GM23338 (cell line): ENCODE measurements around the gene SHLD2.

Experiments used
- CREB1 ChIP-seq: fragments of 250-450 bp; sonication (Bioruptor Pico); IDR thresholded peaks from 2 replicates; pipeline ENCODE4 v1.5.0; 2020; ENCODE audit warnings: low read depth, mild to moderate bottlenecking, moderate library complexity
- EZH2 ChIP-seq: fragments of 200-600 bp; sonication (generic); IDR thresholded peaks from one replicate; pipeline ENCODE4 v1.8.0; 2017; ENCODE audit warnings: antibody characterized with exemption, mild to moderate bottlenecking, low read depth; ENCODE audit not compliant: unreplicated experiment
- EZH2phosphoT487 ChIP-seq: fragments of 200-600 bp; sonication (generic); IDR thresholded peaks from one replicate; pipeline ENCODE4 v1.8.1; 2018; ENCODE audit warnings: antibody characterized with exemption; ENCODE audit not compliant: unreplicated experiment
- JUNB ChIP-seq: IDR thresholded peaks from one replicate; pipeline ENCODE4 v1.6.1; 2016; ENCODE audit warnings: antibody characterized with exemption; ENCODE audit not compliant: unreplicated experiment
- NANOG ChIP-seq: IDR thresholded peaks from 2 replicates; pipeline ENCODE4 v1.6.1; 2016; ENCODE audit warnings: antibody characterized with exemption, borderline replicate concordance
- POLR2AphosphoS5 ChIP-seq: IDR thresholded peaks from 2 replicates; pipeline ENCODE4 v1.6.1; 2016; ENCODE audit warnings: antibody characterized with exemption, low read depth
- ZNF114 ChIP-seq: fragments of 250-450 bp; sonication (Bioruptor Pico); IDR thresholded peaks from 2 replicates; pipeline ENCODE4 v1.5.0; 2020; ENCODE audit warnings: mild to moderate bottlenecking, moderate library complexity
- ZNF331 ChIP-seq: fragments of 250-450 bp; sonication (Bioruptor Pico); IDR thresholded peaks from 2 replicates; pipeline ENCODE4 v1.5.0; 2020; ENCODE audit warnings: low read depth, mild to moderate bottlenecking, moderate library complexity
- TF ChIP-seq, protein P1 (sequence below), 2 experiments: fragments of 200-600 bp in 1 of 2; sonication (generic) in 1 of 2; conservative IDR thresholded peaks; 2 replicates each; pipeline versions ENCODE4 v1.5.1 to v1.6.1; 2016 to 2017; ENCODE audit warnings: antibody characterized with exemption in 2 of 2, low read depth in 2 of 2, mild to moderate bottlenecking in 2 of 2, moderate library complexity in 1 of 2
- TF ChIP-seq, protein P2 (sequence below): IDR thresholded peaks from one replicate; pipeline ENCODE4 v1.6.1; 2018; ENCODE audit warnings: antibody characterized with exemption; ENCODE audit not compliant: unreplicated experiment
- TF ChIP-seq, protein P3 (sequence below): IDR thresholded peaks from 2 replicates; pipeline ENCODE4 v1.6.1; 2016; ENCODE audit warnings: antibody characterized with exemption

DNA sequence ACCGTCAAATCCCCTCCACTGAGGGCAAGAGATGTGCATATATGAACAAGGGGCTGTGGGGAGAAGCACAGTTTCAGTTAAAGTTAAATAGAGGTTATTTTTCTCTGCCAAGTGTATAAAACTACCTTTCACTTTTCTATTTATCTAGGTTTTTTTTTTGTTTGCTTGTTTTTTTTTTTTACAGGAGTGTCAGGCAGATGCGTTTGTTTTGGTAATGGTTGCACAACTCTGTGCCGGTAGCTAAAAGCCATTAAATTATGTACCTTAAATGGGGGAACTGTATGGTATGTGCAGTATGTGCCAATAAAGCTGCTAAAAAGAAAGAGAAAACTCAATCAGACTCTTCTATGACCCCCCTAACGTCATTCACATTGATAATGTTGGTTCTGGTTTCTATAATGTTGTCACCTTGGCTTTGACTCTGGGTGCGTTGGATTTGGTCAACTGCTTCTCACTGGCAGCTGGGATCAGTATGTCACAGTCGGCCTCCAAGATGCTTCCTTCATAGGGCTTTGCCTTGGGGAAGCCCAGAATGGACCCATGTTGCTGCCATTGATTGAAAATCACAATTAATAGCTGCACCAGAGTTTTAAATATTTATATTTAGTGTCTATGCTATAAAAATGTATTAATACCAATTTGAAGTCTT, 34.6 kb upstream of the SHLD2 start:
- TF ChIP-seq, protein P1, sequence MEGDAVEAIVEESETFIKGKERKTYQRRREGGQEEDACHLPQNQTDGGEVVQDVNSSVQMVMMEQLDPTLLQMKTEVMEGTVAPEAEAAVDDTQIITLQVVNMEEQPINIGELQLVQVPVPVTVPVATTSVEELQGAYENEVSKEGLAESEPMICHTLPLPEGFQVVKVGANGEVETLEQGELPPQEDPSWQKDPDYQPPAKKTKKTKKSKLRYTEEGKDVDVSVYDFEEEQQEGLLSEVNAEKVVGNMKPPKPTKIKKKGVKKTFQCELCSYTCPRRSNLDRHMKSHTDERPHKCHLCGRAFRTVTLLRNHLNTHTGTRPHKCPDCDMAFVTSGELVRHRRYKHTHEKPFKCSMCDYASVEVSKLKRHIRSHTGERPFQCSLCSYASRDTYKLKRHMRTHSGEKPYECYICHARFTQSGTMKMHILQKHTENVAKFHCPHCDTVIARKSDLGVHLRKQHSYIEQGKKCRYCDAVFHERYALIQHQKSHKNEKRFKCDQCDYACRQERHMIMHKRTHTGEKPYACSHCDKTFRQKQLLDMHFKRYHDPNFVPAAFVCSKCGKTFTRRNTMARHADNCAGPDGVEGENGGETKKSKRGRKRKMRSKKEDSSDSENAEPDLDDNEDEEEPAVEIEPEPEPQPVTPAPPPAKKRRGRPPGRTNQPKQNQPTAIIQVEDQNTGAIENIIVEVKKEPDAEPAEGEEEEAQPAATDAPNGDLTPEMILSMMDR (conservative IDR thresholded peaks at IDR 0.05; ENCODE audit: low read depth in 2 of 2) = no peak
- no peak for TF ChIP-seq EZH2phosphoT487
- no peak for TF ChIP-seq EZH2
- no peak for TF ChIP-seq POLR2AphosphoS5
- TF ChIP-seq ZNF331 (CRISPR knock-in tag) = no peak
- TF ChIP-seq, protein P2, sequence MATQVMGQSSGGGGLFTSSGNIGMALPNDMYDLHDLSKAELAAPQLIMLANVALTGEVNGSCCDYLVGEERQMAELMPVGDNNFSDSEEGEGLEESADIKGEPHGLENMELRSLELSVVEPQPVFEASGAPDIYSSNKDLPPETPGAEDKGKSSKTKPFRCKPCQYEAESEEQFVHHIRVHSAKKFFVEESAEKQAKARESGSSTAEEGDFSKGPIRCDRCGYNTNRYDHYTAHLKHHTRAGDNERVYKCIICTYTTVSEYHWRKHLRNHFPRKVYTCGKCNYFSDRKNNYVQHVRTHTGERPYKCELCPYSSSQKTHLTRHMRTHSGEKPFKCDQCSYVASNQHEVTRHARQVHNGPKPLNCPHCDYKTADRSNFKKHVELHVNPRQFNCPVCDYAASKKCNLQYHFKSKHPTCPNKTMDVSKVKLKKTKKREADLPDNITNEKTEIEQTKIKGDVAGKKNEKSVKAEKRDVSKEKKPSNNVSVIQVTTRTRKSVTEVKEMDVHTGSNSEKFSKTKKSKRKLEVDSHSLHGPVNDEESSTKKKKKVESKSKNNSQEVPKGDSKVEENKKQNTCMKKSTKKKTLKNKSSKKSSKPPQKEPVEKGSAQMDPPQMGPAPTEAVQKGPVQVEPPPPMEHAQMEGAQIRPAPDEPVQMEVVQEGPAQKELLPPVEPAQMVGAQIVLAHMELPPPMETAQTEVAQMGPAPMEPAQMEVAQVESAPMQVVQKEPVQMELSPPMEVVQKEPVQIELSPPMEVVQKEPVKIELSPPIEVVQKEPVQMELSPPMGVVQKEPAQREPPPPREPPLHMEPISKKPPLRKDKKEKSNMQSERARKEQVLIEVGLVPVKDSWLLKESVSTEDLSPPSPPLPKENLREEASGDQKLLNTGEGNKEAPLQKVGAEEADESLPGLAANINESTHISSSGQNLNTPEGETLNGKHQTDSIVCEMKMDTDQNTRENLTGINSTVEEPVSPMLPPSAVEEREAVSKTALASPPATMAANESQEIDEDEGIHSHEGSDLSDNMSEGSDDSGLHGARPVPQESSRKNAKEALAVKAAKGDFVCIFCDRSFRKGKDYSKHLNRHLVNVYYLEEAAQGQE = no peak
- no peak for TF ChIP-seq JUNB
- TF ChIP-seq CREB1 (CRISPR knock-in tag) = no peak
- TF ChIP-seq, protein P3, sequence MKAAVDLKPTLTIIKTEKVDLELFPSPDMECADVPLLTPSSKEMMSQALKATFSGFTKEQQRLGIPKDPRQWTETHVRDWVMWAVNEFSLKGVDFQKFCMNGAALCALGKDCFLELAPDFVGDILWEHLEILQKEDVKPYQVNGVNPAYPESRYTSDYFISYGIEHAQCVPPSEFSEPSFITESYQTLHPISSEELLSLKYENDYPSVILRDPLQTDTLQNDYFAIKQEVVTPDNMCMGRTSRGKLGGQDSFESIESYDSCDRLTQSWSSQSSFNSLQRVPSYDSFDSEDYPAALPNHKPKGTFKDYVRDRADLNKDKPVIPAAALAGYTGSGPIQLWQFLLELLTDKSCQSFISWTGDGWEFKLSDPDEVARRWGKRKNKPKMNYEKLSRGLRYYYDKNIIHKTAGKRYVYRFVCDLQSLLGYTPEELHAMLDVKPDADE = no peak
- TF ChIP-seq ZNF114 (CRISPR knock-in tag) = no peak
- TF ChIP-seq NANOG = no peak
